Pancreas (tissue), 10 donors: Measurements from ENCODE around the gene TFPT. TPM values are rescaled to one million over a fixed set of nuclear protein-coding genes. Genes with fewer than 3 reads are reported as not detected.

Source experiments
- ATAC-seq, 4 donors: fragments of 200-7000 bp; cut with Tn5 transposase; one replicate each; pipeline versions ENCODE4 v1.8.0 to v1.9.1; 2020; ENCODE audit warnings: mild to moderate bottlenecking in 4 of 4, moderate library complexity in 4 of 4
- DNase-seq, 6 donors: peaks; one replicate each; pipeline ENCODE4 v3.0.0-alpha.2; 2020
- FAIRE-seq: peaks from 2 replicates; lab custom pipeline; 2012; peaks lifted over from hg19 to GRCh38; lab: Jason Lieb, UNC
- H3K27ac ChIP-seq, 4 donors: fragments of 200-600 bp; sonication (generic); 1 replicate in 3 of 4; 2 replicates in 1 of 4; pipeline versions ENCODE4 v1.5.0 to v1.8.0; 2020
- H3K27me3 ChIP-seq, 4 donors: fragments of 200-600 bp; one replicate each; pipeline ENCODE4 v1.8.0; 2021
- H3K36me3 ChIP-seq, 3 donors: fragments of 200-600 bp; sonication (generic) in 1 of 3; one replicate each; pipeline versions ENCODE4 v1.5.0 to v1.8.0; 2020 to 2021
- H3K4me1 ChIP-seq, 3 donors: fragments of 200-600 bp; one replicate each; pipeline ENCODE4 v1.8.0; 2021
- H3K4me3 ChIP-seq, 4 donors: fragments of 200-600 bp; sonication (generic) in 2 of 4; one replicate each; pipeline versions ENCODE4 v1.5.0 to v1.8.0; 2020 to 2021
- H3K9me3 ChIP-seq, 4 donors: fragments of 200-600 bp; one replicate each; pipeline ENCODE4 v1.8.0; 2021
- WGBS, 2 donors: extraction: QIAGEN DNeasy Blood & Tissue Kit; methylation state at CpG; one replicate each; pipeline ENCODE4 v1.1.7; 2013; 5-methylcytosine and 5-hydroxymethylcytosine counted together
- intact Hi-C, 3 donors: fragments of 100-400 bp; cut with DNase I; formaldehyde crosslinking; loops; one replicate each; pipeline versions ENCODE4 v1.11.1 to v1.14.2; 2022
- polyA plus RNA-seq, 2 donors: library from polyadenylated mRNA; stranded (reverse); fragments of 200-250 nt; gene quantifications; one replicate each; pipeline ENCODE4 v1.2.3, GENCODE V29; 2013
- total RNA-seq, 6 donors: library from RNA; stranded (reverse); fragmentation: NEBNext Ultra II Directional in 4 of 6; extraction: Animal tissue kit (Norgen Biotek cat#: 25700) in 4 of 6; gene quantifications; one replicate each; pipeline versions ENCODE4 v1.2.1 to v1.2.4, GENCODE V29; 2021 to 2023
- TF ChIP-seq, protein P1 (sequence below), 4 donors: fragments of 200-600 bp; sonication (generic) in 3 of 4; IDR thresholded peaks; one replicate each; pipeline versions ENCODE4 v1.5.0 to v1.8.0; 2021; ENCODE audit warnings: antibody characterized with exemption in 4 of 4
- donor health status: healthy with polysubstance abuse.
- donor health status: DM: no; HTN: no; CAD: no; lungs with moderate emphysema.
- donor health status: DM: no; HTN: no; CAD: no.
- donor health status: control.
- donor health status: control.
- donor health status: Bipolar disorder and iron deficiency.
- donor health status: DM: yes; HTN: yes; CAD: no.
- donor health status: DM: no; HTN: no; CAD: no.
- donor health status: DM: no; HTN: no; CAD: no.
- donor health status: DM: yes; HTN: yes; CAD: no.

The TFPT gene, protein sequence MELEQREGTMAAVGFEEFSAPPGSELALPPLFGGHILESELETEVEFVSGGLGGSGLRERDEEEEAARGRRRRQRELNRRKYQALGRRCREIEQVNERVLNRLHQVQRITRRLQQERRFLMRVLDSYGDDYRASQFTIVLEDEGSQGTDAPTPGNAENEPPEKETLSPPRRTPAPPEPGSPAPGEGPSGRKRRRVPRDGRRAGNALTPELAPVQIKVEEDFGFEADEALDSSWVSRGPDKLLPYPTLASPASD
- total RNA-seq (1 to 10 TPM; 3.8 to 8.8 (median 5.0) TPM), polyA plus RNA-seq (10 to 100 TPM; 16.1 to 16.6 TPM)

DNA sequence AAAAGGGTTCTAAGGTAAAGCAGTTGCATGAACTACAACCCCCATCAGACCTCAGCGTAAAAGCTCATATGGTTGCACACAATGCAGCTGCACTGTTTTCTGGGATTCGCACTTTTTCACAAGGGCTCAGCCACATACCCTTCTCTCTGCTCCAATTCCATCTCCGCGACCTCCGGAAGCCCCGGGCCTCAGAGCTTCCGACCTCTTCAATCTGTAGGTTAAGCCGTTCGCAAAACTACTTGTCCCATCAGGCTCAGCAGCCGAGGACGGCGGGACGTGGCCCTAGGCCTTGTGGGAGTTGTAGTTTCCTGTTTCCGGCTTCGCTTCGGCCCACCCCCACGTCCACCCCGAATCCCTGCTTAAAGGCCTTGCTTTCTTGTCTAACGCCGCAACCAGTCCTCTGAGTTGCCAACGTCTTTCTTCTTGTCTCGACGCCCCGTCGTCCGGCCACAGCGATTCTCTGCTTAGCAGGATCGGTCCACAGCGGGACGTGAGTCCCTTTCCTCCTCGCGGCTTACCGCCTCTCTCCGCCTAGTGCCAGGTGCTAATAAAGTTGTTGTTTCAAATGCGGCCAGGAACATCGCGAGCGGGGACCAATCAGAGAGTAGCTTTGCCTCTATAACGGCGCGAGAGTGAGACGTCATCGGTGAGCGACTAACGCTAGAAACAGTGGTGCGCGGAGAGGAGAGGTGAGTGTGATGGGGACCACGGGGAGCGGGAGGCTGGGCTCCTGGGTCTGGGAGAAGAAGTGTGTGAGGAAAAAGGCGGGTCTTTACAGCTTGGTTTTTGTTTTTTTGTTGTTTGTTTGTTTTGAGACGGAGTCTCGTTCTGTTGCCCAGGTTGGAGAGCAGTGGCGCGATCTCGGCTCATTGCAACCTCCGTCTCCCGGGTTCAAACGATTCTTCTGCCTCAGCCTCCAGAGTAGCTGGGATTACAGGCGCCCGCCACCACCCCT is at the start of gene TFPT, which contains the start of gene PRPF31:
Gene TFPT, minus strand, starts transcription at position 549 of the 955 bp plus-strand sequence. Its CDS starts 388 bp downstream, at position 161.
Gene PRPF31, plus strand, starts transcription at position 646 of the 955 bp plus-strand sequence. CDS start 2,525 bp downstream, outside the sequence.
- H3K36me3 ChIP-seq: peaks cover 0 to 11% (median 0%) of the 10 kb centered on the region in 3 donors
- peak within 1 kb of the TSS; percentile 51 to 84 (median 76) for H3K27ac ChIP-seq
- H3K27me3 ChIP-seq: no peaks in the 10 kb centered on the region
- H3K9me3 ChIP-seq: no peaks in the 10 kb centered on the region
- DNase-seq (peak; percentile 93 to 97 (median 96)), FAIRE-seq (peak; percentile 88), ATAC-seq (peak; percentile 94 to 98 (median 96))
- TF ChIP-seq, protein P1, sequence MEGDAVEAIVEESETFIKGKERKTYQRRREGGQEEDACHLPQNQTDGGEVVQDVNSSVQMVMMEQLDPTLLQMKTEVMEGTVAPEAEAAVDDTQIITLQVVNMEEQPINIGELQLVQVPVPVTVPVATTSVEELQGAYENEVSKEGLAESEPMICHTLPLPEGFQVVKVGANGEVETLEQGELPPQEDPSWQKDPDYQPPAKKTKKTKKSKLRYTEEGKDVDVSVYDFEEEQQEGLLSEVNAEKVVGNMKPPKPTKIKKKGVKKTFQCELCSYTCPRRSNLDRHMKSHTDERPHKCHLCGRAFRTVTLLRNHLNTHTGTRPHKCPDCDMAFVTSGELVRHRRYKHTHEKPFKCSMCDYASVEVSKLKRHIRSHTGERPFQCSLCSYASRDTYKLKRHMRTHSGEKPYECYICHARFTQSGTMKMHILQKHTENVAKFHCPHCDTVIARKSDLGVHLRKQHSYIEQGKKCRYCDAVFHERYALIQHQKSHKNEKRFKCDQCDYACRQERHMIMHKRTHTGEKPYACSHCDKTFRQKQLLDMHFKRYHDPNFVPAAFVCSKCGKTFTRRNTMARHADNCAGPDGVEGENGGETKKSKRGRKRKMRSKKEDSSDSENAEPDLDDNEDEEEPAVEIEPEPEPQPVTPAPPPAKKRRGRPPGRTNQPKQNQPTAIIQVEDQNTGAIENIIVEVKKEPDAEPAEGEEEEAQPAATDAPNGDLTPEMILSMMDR (IDR thresholded peaks at IDR 0.05): no peak
- intact Hi-C loops: no loop called here
- peaks cover 10 to 14% (median 10%) of the 10 kb centered on the region in 3 donors for H3K4me1 ChIP-seq
- 0 to 1% methylated on average over 60 of the region's 60 CpGs for WGBS, 2 donors
- H3K4me3 ChIP-seq: peak within 1 kb of the TSS; percentile 60 to 95 (median 72)

DNA sequence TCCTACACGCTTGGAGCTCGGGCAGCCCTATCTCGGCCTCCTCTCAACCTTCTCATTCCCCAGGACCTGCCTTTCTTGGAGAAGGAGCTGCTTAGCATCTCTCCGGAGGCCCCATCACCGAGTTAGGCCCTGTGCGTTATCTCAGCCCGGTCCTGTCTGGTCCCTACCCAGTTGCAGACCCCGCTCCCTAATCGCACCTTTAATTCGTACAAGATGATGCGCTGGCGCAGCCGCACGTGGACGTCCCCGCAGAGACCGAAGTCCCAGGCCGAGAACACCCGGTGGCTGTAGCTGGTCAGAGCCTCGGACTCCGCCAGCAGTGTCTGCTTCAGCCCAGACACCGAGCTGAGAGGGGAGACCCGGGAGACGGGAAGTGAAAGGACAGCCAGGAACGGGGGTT is 49.8 kb upstream of the TFPT start:
- ATAC-seq (no peak), DNase-seq (no peak), FAIRE-seq (no peak)
- Histone ChIP-seq H3K36me3 (no peaks in the 10 kb centered on the region), H3K9me3 (no peaks in the 10 kb centered on the region), H3K4me3 (no peak overlapping the region), H3K4me1 (peaks cover 9 to 19% (median 9%) of the 10 kb centered on the region in 3 donors), H3K27ac (no peak overlapping the region), H3K27me3 (no peaks in the 10 kb centered on the region)
- TF ChIP-seq, protein P1 (IDR thresholded peaks at IDR 0.05): no peak
- intact Hi-C loops: no loop called here
- WGBS, 2 donors: 91 to 93% methylated on average over 25 of the region's 25 CpGs

DNA sequence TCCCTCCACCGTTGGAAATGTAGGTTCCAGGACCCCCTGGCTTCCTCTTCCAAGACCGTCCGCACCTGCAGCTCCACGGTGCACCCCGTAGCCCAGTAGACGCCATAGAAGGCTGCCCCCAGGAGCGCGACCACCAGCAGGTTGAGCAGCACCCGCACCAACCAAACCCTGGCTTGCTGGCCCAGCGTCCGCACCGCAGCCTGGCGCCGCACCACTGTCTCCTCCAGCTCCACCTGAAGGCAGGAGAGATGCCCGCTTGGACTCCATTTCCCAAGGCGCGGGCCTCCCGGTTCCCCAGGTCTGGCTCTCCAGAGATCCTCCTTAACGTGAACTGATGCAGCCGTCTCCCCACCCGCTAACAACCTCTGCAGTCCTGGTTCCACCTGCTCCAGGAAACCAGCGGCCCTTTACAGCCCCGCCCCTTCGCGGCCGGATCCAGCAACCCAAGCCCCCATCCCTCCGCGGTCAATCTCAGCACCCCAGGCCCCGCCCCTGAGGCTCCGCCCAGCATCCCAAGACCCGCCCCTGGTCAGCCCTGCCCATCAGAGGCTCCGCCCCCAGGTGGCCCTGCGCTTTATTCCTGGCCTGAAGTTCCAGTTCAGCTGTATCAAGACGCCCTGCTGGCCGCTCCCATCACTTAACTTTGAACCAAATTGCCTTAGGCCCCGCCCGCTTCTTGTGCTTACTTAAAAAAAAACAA is 49.1 kb upstream of the TFPT start:
- ATAC-seq: peak in 3 of 4 donors; percentile 3 to 35 (median 5)
- no peak for FAIRE-seq
- H3K4me3 ChIP-seq: no peak overlapping the region
- no peaks in the 10 kb centered on the region for H3K9me3 ChIP-seq
- peaks cover 9 to 19% (median 10%) of the 10 kb centered on the region in 3 donors for H3K4me1 ChIP-seq
- H3K27ac ChIP-seq: no peak overlapping the region
- H3K27me3 ChIP-seq: no peaks in the 10 kb centered on the region
- WGBS, 2 donors: 18 to 26% methylated on average over 37 of the region's 37 CpGs
- TF ChIP-seq, protein P1 (IDR thresholded peaks at IDR 0.05): no peak
- intact Hi-C loops: no loop called here
- no peaks in the 10 kb centered on the region for H3K36me3 ChIP-seq
- peak in 5 of 6 donors; percentile 77 to 86 (median 79) for DNase-seq

DNA sequence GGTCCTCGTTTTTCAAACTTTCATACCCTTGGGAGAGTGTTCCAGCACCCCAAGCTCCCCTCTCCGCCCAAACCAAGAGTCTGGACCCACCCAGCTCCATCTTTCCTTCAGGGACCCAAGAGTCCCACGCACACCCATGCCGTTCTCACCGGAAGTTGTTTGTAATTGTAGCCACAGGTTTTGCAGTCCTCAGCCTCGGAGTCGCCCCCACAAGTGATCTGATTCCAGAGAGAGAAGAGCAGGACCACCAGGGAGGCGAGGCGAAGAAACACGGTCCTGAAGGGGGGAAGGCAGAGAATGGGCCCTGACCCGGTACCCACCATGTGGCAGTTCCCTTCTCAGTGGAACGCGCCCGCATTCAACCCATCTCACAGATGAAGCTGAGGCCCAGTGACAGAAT is 47.4 kb upstream of the TFPT start:
- no peak for ATAC-seq
- TF ChIP-seq, protein P1 (IDR thresholded peaks at IDR 0.05): no peak
- no peaks in the 10 kb centered on the region for H3K9me3 ChIP-seq
- H3K4me1 ChIP-seq: peaks cover 9 to 23% (median 14%) of the 10 kb centered on the region in 3 donors
- H3K27me3 ChIP-seq: no peaks in the 10 kb centered on the region
- H3K4me3 ChIP-seq: peak overlapping the region in 1 of 4 donors; percentile 32
- FAIRE-seq: no peak
- no peak for DNase-seq
- H3K36me3 ChIP-seq: peaks cover 0 to 1% (median 0%) of the 10 kb centered on the region in 3 donors
- H3K27ac ChIP-seq: peak overlapping the region in 1 of 4 donors; percentile 4
- intact Hi-C loops: no loop called here
- 50 to 73% methylated on average over 14 of the region's 14 CpGs for WGBS, 2 donors
